PC-9 (cell line): ENCODE data around the gene LIN37.

Source experiments
- CTCF ChIP-seq: fragments of 200-600 bp; sonication (generic); conservative IDR thresholded peaks from 2 replicates; pipeline ENCODE4 v1.6.1; 2017; ENCODE audit warnings: mixed run types, antibody characterized with exemption, mild to moderate bottlenecking, moderate library complexity
- EZH2 ChIP-seq: fragments of 200-600 bp; sonication (generic); IDR thresholded peaks from 2 replicates; pipeline ENCODE4 v1.8.0; 2017; ENCODE audit warnings: antibody characterized with exemption, low read depth

GRCh38 chr19:35786299-35787160 is 38.2 kb downstream of the LIN37 start:
- TF ChIP-seq CTCF (no peak), EZH2 (no peak)
